HCT116 (cell line): ENCODE data around the gene SLCO1A2.

Experiments used
- CBX3 ChIP-seq: IDR thresholded peaks from 2 replicates; pipeline ENCODE4 v1.6.1; 2012; ENCODE audit warnings: low read depth
- CTCF ChIP-seq, 3 experiments: fragments of 200-600 bp in 1 of 3; sonication (generic) in 1 of 3; IDR thresholded peaks in 2 of 3; conservative IDR thresholded peaks in 1 of 3; 2 replicates each; pipeline ENCODE4 v1.5.1; 2012 to 2017; ENCODE audit warnings: low read depth in 2 of 3, low read length in 2 of 3, antibody characterized with exemption in 1 of 3, borderline replicate concordance in 1 of 3, control low read depth in 1 of 3, mild to moderate bottlenecking in 1 of 3, mixed read lengths in 1 of 3, mixed run types in 1 of 3, moderate library complexity in 1 of 3; ENCODE audit not compliant: insufficient read depth in 1 of 3
- REST ChIP-seq: IDR thresholded peaks from 2 replicates; pipeline ENCODE4 v1.6.1; 2012; ENCODE audit warnings: low read depth
- ZBTB33 ChIP-seq: IDR thresholded peaks from 2 replicates; pipeline ENCODE4 v1.6.1; 2011; ENCODE audit warnings: mild to moderate bottlenecking, low read length, moderate library complexity; ENCODE audit not compliant: insufficient replicate concordance; ENCODE audit errors: extremely low read depth
- ZNF274 ChIP-seq: fragments of 200-500 bp; sonication (Bioruptor generic); IDR thresholded peaks from 2 replicates; pipeline ENCODE4 v1.6.1; 2014; ENCODE audit warnings: mild to moderate bottlenecking, low read depth, low read length, inconsistent platforms

GRCh38 chr12:21296751-21297406 is 37.8 kb downstream of the SLCO1A2 start:
- TF ChIP-seq CTCF (IDR thresholded peaks at IDR 0.05 in 2 of 3, conservative IDR thresholded peaks at IDR 0.05 in 1 of 3; ENCODE audit: borderline replicate concordance in 1 of 3, insufficient read depth in 1 of 3, low read depth in 2 of 3, low read length in 2 of 3) = peak; percentile 31 to 76 (median 74); a peak in 5 of 6 replicates
- TF ChIP-seq ZNF274 = no peak
- no peak for TF ChIP-seq REST
- TF ChIP-seq CBX3 = no peak
- no peak for TF ChIP-seq ZBTB33
